Kasumi-1 (cell line): ENCODE data around the gene AANAT.

Experiments
- DNase-seq, 2 experiments: peaks; one replicate each; lab custom pipeline; 2025; lab: John Stamatoyannopoulos, UW

AANAT gene

GRCh38 chr17:76442341-76443338, 24.8 kb upstream of the AANAT start:
- peak; percentile 21 to 43 for DNase-seq

- no peak for DNase-seq
These were observed 22.7 kb upstream of the AANAT start for GRCh38 chr17:76444518-76445311.

DNA sequence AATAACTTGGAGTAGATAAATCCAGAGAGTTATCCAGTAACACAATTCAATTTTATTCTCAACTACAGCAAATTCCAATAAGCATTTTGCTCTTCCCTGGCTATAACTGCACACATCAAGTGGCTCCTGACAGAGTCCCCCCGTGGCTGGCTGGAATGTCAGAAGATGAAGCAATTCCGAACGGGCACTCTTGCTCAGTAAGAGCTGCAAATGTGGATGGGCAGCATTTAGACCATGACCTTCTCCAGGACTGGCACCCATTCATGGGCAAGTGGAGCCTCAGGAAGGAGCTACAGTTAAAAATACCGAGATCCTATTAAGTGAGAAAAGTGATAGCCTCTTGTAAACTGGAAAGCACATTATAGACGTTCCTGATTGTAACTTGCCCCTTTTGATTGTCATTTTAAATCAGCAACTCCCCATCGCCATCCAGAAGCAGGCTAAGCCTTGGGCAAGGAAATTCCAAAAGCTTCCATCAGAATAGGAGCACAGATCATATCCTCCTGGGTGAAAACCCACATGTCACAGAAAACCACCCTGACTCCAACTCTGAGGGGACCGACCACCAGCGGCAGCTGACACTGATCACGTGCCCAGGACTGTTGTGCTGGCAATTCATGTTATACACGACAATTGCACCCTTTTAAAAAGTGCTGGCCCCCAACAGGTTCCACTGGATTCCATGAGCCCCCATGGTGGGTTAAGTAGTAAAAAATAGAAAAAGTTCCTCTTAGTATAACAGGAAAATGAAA, 21.5 kb upstream of the AANAT start:
- no peak for DNase-seq

GRCh38 chr17:76446449-76447231, 20.8 kb upstream of the AANAT start:
- DNase-seq = no peak

GRCh38 chr17:76447931-76448652, 19.3 kb upstream of the AANAT start:
- no peak for DNase-seq

GRCh38 chr17:76449126-76449525, 18.3 kb upstream of the AANAT start:
- no peak for DNase-seq

GRCh38 chr17:76451506-76451905, 15.9 kb upstream of the AANAT start:
- DNase-seq = no peak

DNA sequence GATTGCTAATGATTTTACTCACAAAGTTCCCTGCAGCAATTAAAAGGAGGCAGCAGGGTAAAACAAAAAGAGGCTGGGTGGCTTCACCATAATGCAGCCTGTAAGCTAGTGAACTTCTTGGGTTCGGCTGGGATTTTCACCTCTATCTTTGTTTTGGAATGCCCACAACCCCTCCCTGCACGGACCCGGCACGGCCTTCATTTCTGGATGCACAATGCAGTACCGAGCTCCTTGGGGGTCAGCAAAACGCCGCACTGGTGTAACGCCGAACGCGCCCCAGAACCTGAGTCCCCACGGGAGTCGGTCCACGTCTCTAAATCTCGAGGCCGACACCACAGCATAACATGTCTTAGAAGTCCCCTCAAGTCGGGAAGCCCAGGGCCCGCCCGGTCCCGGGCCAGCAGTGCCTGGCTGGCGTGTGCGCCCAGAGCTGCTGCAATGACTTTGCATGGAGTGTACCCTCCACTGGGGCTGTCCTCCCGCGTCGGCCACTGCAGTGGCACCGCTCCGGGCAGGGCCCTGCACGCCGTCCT, 15.2 kb upstream of the AANAT start:
- DNase-seq = no peak

- peak; percentile 90 to 95 for DNase-seq
These were observed 14.6 kb upstream of the AANAT start, which contains the start of gene UBE2O for GRCh38 chr17:76452660-76453430. Gene UBE2O, minus strand, starts transcription at chr17:76453152. Its CDS starts 11 bp downstream, at chr17:76453141.

- DNase-seq = no peak
These were observed 14.0 kb upstream of the AANAT start for GRCh38 chr17:76453431-76453743.

GRCh38 chr17:76458580-76459490, 8.6 kb upstream of the AANAT start:
- DNase-seq = peak; percentile 59

GRCh38 chr17:76459674-76460073, 7.7 kb upstream of the AANAT start:
- no peak for DNase-seq

GRCh38 chr17:76461765-76462555, 5.4 kb upstream of the AANAT start:
- no peak for DNase-seq

DNA sequence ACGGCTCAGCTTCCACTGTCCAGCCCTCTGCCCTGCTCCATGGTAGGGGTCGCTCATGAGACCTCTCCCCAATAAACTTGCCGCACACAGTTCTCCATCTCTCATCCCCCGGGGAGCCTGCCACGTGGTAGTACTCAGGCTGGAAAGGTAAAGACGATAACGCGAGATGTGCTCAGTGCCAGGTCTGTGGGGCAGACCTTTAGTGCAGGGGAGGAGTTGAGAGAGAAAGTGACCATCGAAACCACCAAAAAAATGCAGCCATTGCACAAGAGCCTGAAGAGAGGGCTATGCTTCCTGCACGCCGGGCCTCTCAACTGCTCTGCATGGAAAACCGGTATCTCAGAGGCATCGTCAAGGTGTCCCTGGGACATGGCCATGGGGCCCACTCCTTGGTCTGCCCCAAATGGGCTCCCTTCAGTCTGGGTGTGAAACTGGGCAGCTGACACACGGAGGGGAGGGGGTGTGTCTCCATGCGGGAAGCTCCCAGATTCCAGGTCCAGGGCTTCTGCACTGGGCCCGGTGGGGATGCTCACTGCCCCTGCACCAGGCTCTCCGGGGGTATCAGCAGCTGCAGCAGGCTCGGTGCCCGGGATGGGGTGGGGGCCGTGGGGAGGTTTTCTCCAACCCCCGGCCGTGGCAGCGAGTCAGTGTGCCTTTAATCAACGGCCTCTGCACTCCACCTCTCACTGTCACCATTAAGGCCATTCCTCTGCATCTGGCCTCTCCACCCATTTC, 4.7 kb upstream of the AANAT start:
- DNase-seq = no peak

DNA sequence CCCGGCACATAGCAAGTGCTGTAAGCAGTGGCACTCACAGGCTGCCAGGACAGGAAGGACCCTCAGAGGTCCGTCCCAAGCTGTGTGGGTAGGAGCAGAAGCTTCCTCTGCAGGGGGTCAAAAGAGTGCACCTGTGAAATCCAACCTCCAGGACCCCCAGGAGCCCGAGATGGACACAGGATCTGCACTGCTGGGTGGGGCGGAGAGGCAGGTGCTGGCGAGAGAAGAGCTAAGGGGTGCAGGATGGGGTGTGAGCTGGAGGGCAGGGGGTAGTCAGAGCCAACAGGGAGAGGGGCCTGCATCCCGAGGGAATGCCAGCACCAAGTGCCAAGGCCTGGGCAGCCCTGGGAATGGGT, 650 bp upstream of the AANAT start:
- no peak for DNase-seq

DNA sequence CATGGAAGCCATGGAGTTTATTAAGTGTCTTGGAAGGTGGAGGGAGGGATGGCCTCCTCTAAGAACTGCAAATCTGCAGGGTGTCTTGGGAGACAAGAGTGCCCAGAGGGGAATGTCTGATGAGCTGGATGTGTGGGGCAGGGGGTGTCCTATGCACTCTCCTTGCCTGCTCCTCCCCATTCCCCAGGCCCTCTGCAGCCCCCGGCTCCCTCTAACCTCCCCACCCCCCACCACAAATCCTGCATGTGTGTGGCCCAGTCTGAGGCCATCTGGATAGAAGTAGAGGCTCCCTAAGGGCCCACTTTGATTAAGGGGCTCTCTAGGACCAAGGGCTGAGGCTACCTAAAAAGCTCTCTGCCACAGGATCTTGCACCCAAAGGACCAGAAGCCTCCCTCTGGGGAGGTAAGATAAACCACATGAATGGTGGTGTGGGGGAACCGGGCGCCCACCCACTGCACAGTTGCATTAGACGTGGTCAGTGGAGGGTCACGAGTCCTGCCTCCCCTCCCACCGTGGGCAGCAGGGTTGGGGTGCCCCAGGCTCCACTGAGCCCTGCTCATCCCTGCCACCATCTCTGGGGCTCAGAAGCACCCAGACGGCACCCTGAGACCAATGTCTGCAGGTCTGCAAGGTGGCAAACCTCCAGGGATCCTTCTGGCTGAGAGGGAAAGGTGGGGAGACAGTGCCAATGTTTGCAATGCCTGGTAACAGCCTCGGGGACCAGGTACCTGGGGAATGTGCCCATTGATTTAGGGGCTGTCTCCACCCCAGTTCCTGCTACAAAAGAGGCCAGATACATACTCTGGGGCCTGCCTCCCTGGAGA, 618 bp downstream of the AANAT start:
- DNase-seq = no peak
